AG04449 (cell line): Measurements from ENCODE around the gene SMIM10L1.

ENCODE experiments used
- CTCF ChIA-PET: fragments of 350-600 bp; formaldehyde crosslinking; extraction: SDS; loops from one replicate; lab custom pipeline; 2021; ENCODE audit warnings: antibody characterized with exemption; lab: Yijun Ruan, JAX
- POLR2A ChIA-PET: fragments of 400-600, 350-600 bp; formaldehyde crosslinking; extraction: SDS; loops from one replicate; lab custom pipeline; 2020; ENCODE audit warnings: antibody characterized with exemption, inconsistent platforms; lab: Yijun Ruan, JAX
- DNase-seq: peaks from one replicate; pipeline ENCODE4 v3.0.0-alpha.2; 2010; ENCODE audit warnings: low read depth, low spot score
- H3K4me3 ChIP-seq: 2 replicates; pipeline ENCODE4 v1.5.1; 2011; ENCODE audit warnings: low read depth, mild to moderate bottlenecking, control low read depth, low read length
- TF ChIP-seq, protein P1 (sequence below): IDR thresholded peaks from one replicate; pipeline ENCODE4 v1.5.1; 2011; ENCODE audit warnings: mild to moderate bottlenecking, moderate library complexity, low read length, control low read depth, inconsistent platforms; ENCODE audit not compliant: insufficient read depth; ENCODE audit errors: missing control alignments

SMIM10L1 gene

DNA sequence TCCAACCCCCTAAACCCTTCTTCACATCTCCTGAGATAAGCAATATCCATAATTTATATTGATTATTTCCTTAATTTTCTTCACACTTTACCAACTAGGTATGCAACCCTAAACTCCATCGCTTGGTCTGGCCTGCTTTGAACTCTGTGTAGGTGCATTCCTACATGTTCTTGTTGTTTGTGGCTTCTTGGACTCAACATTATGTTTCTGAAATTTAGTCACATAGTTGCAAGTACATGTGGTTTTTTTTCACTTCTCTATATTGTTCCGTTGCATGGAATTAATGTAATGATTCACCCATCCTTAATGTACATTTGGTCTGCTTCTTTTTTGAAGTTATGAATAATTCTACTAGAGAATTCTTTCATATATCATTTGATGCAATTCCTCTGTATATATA lies 34.9 kb upstream of the SMIM10L1 start:
- H3K4me3 ChIP-seq, result no peak overlapping the region
- ChIA-PET POLR2A (no interaction called here), CTCF (no interaction called here)
- TF ChIP-seq, protein P1, sequence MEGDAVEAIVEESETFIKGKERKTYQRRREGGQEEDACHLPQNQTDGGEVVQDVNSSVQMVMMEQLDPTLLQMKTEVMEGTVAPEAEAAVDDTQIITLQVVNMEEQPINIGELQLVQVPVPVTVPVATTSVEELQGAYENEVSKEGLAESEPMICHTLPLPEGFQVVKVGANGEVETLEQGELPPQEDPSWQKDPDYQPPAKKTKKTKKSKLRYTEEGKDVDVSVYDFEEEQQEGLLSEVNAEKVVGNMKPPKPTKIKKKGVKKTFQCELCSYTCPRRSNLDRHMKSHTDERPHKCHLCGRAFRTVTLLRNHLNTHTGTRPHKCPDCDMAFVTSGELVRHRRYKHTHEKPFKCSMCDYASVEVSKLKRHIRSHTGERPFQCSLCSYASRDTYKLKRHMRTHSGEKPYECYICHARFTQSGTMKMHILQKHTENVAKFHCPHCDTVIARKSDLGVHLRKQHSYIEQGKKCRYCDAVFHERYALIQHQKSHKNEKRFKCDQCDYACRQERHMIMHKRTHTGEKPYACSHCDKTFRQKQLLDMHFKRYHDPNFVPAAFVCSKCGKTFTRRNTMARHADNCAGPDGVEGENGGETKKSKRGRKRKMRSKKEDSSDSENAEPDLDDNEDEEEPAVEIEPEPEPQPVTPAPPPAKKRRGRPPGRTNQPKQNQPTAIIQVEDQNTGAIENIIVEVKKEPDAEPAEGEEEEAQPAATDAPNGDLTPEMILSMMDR, result no peak
- DNase-seq, result no peak

DNA sequence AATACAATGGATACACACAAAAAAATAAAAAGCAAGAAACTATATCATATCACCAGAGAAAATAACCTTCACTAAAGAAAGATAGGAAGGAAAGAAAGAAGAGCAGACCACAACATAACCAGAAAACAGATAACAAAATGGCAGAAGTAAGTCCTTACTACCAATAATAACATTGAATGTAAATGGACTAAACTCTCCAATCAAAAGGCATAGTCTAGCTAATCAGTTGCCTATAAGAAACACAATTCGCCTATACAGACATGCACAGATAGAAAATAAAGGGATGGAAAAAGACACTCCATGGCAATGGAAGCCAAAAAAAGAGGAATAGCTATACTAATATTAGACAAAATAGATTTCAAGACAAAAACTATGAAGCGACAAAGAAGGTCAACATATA lies 27.6 kb upstream of the SMIM10L1 start:
- TF ChIP-seq, protein P1, result no peak
- no peak for DNase-seq
- H3K4me3 ChIP-seq, result no peak overlapping the region
- ChIA-PET CTCF (no interaction called here), POLR2A (no interaction called here)

DNA sequence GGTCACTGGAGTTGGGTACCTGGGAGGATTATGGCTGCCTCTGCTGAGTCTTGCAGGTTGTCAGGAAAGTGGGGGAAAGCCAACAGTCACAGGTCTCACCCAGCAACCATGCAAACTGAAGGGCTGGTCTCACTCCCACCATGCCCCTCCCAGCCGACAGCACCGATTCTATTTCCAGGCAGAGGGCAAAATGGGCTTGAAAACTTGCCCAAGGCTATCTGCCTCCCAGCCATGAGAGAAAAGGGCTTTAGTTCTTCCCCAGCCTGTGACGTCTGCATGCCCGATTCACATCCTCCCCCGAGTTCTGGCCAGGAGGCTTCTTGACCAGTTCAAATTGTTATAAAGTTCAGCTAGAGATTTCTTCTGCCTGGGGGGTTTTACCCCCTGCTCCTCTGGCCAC lies 26.7 kb upstream of the SMIM10L1 start:
- H3K4me3 ChIP-seq, result no peak overlapping the region
- ChIA-PET CTCF (no interaction called here), POLR2A (no interaction called here)
- no peak for DNase-seq
- TF ChIP-seq, protein P1, result no peak

DNA sequence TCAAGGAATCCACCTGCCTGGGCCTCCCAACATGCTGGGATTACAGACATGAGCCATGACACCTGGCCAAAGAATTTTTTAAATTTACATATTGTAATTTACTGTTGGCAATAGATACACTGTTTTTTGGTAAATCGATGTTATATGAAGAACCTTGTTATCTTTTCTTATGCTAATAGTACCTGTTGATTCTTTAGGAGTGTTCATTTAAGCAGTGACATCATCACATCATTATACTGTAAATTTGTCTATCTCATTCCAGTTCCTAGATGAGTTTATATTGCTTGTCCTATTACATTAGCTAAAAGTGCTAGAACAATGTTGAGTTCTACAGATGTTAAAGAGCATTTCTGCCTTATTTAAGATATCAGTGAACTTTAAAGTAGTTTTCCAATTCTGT lies 23.6 kb upstream of the SMIM10L1 start:
- no peak for DNase-seq
- ChIA-PET CTCF (no interaction called here), POLR2A (no interaction called here)
- TF ChIP-seq, protein P1, result no peak
- H3K4me3 ChIP-seq, result no peak overlapping the region

DNA sequence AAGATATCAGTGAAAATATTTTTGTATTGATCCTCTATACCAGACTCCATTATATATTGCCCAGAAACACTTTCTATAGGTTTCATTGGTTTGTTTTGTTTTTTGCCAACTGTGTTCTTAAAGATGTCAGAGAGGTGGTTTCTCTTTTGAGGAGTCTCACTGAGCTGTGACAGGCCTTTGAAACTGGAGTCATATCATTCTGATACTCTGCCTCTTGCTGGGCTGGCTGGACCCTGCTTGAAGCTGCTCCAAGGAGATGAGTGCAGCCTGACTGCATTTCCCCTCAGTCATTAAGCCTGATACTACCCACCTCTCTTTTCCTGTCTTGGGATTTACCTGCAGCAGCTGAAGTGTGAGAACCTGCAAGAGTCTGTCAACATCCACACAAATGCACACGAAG lies 20.2 kb upstream of the SMIM10L1 start:
- CTCF ChIA-PET, result no interaction called here
- TF ChIP-seq, protein P1, result no peak

DNA sequence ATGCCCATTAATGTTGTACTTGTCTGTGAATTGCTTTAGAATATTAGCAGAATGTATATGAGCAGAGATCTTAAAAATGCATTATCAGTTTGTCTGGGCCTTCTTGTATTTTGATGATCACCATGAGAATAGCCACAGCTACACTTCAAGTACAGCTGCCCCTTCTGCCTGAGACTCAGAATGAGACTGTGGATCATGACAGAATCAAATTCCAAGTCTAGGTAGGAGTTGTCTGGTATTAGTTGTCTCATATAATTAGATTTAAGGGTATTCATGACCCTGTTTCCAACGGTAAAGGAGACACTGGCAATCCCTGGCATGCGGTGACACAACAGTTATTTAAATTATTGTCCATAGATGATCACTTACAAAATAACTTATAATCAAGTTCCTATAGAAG lies 18.3 kb upstream of the SMIM10L1 start:
- H3K4me3 ChIP-seq, result no peak overlapping the region
- CTCF ChIA-PET, result no interaction called here
- TF ChIP-seq, protein P1, result no peak
- POLR2A ChIA-PET, result no interaction called here
- DNase-seq, result no peak

More for the DNA sequence above, 20.2 kb upstream of the SMIM10L1 start:
- no peak for DNase-seq
- no peak overlapping the region for H3K4me3 ChIP-seq
- POLR2A ChIA-PET, result no interaction called here
